Activated CD4-positive, CD25-positive, alpha-beta regulatory T cell treated with anti-CD3 and anti-CD28 coated beads, Interleukin-2, amount 50 U/mL, for 24 hours (primary cell): ENCODE results near the gene TMEM273.

ENCODE experiments used
- ATAC-seq, 2 donors: fragments of 150-1000 bp; cut with Tn5 transposase; one replicate each; pipeline ENCODE4 v1.10.0; 2021; ENCODE audit warnings: mild to moderate bottlenecking in 1 of 2, moderate library complexity in 1 of 2

The TMEM273 gene

DNA sequence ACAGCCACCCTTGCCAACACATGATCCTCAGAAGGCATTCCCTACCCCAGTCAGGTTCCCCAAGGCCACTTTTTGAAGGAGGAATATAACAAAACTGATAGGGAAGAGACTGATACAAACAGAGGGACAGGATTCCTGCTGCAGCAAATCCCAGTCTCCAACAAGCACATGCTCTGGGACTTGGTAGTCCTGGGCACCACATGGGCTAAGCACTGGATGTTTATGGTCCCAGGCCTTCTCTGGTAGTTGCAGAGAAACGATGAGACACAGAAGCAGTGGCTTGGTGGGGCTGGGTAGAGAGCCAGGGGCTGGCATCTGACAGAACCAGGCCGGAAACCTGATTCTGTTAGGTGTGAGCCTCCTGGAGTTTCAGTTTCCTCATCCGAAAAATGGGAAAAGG, 76.1 kb downstream of the TMEM273 start:
- no peak for ATAC-seq

DNA sequence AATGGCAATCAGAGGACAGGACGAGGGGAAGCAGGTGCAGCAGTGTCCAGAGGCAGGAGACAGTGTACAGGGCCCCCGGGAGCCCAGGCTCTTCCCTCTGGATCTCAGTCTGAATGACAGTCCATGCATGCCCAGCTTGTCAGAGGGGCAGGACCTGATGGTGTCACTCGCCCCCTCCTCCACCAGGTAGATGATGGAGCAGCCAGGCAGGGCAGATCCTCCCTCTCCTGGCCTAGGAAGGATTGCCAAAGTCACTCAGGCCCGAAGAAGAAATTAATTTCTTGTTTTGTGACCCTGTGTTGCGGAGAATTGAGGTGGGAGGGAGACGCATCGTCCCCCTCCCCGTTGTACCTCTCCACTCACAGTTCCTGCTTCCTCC, 76.9 kb downstream of the TMEM273 start:
- ATAC-seq = no peak

DNA sequence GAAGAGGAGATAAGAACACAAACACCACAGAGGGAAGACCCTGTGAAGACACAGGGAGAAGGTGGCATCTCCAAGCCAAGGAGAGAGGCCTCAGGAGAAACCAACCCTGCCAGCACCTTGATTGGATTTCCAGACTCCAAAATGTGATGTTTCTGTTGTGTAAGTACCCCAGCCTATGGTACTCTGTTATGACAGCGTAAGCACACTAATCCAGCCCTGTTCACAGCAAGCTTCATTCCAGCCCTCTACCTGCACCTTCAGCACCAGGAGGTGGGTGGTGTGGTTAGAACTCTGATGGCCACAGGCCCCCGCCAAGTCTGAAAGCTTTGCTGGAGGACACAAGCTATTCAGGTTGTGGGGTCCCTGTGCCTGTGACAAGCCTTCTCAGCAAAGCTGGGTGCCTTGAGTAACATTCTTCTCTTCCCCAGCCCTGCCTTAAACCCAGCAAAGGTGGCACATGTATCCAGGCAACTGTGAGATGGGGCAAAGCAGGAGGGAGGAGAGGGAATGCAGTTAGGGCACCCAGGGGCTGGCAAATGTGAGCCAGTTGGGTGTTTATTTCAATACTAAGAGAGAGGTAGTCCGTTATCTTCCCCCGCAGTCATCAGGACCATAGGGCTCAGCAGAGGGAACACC, 77.4 kb downstream of the TMEM273 start:
- ATAC-seq = no peak

DNA sequence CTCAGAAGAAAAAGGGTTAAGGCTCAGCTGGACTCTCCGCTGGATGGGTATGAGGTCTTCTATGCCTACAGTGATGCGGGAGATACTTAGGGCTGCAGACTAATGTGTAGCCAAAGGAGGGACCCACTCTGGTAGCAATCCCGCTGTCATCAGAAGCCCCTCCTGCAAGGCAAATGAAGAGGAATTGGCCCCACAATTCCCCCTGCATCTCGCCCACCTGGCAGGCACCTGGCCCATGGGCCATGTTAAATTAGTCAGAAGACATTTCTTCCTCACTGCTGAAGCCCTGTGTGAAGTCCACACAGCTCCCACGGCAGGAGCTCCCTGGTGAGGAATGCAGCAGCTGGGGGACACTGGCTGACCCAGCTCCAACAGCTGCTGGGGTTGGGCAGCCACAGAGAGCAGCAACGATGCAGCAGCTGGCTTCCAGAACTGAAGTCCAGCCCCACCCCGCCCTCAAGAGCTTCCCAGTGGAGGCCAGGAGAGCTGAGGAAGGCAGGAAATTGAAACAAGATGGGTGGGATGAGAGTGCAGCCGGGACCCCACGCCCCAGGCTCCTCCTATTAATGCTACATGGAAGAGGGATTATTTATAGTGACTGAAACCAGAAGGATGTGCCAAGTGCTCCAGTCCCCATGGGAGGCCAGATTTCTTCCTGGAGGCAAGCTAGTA, 78.4 kb downstream of the TMEM273 start:
- no peak for ATAC-seq

DNA sequence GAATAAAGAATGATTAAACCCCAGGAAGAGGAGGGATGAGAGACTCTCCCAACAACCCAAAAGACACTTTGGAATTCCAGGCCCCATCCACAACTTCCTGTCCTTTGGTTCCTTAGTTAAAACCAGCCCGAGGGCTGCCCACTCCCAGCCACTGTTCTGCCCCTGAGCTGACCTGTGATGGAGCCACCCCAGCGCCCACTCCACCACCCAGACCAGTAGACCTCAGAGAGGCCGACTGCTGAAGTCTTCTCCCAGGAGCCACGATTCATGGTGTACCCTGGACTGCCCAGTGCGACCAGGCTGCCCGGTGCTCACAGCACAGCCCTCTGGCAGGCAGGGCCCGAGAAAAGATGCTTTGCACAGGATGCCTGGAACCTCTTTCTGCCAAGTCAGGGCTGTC, 79.5 kb downstream of the TMEM273 start:
- no peak for ATAC-seq

DNA sequence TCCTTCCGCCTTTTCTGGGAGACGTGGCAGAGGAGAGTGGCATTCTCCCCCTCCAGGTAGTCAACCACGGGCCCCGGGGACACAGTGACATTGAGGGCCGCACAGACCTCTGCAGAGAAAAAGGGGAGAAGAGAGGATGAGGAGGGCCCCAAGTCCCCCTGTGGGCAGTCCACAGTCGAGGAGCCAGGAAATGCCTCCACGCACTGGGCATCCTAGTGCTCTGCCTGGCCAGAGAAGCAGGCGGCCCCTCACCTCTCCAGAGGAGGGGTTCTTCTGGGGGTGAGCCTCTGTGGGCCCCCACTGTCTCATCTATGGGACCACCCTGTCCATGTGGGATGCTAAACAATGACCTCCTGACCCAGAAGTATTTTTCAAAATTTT, 80.3 kb downstream of the TMEM273 start:
- no peak for ATAC-seq

DNA sequence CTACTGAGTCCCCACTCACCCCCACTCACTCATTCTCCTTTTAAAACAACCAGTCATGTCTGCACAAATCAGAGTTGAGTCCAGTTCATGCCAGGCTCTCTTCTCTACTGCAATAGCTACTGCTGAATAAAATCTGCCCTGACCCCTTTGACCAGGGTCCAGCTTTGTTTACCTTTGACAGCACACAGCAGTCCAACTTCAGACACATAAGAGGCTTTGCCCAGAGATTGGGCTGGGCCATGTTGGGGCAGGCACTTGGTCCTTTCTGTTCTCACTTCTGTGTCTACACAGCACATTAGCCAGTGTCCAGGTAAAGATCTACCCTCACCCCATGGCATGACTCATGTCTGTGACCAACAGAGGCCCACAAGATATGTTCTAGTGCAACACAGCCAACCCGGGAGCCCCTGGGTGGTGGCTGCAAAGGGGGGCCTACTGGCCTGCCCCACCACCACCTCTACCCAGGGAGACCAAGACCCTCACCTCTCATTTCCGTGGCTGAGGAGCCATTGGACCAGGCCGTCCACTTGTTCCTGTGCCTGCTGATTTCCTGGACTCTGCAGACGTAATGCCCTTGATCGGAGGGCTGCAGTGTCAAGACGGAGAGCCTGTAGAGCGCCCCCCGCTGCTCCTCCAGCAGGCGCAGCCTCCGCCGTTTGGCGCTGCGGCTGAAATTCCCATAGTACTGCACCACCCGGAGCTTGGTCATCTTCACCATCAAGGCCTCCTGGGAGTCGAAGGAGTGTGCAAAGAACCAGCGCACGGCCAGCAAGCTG, 80.9 kb downstream of the TMEM273 start:
- ATAC-seq = no peak

DNA sequence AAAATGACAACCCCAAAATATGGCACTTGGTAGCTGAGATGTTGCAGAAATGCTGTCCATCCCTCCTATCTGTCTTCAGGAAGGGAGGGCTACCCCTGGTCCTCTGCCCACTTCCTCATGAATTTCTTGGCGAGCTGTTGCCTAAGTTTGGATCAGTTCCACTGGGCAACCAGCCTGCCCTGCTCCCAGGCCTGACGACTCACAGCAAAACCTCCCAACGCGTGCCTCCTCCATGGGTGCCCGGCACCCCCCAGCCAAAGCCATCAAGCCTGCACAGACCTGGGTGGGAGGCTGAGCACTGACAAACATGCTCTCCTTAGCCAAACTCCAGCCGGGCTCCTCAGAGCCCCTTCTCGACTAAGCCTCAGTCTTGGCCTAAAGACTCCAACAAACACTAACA, 81.7 kb downstream of the TMEM273 start:
- ATAC-seq = no peak

DNA sequence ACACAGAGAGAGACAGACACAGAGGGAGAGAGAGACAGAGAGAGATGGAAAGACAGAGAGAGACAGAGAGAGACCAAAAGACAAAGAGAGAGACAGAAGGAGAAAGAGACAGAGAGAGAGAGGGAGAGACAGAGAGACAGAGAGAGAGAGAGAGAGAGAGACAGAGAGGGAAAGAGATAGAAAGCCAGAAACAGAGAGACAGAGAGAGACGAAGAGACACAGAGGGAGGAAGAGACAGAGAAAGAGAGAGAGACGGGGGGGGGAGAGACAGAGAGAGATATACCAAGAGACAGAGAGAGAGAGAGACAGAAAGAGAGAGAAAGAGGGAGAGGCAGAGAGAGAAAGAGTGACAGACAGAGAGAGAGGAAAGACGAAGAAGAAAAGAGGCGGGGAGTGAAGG, 83.1 kb downstream of the TMEM273 start:
- no peak for ATAC-seq
